NK-92 (cell line): ENCODE data around the gene MAML3.
"Not testable (repeated sequence)": the region's sequence is repeated elsewhere in the genome, so short reads cannot be mapped to it uniquely, and the experiment has no call there.

Source experiments
- DNase-seq: peaks from one replicate; lab custom pipeline; 2025; ENCODE audit not compliant: unreplicated experiment; lab: John Stamatoyannopoulos, UW

The MAML3 gene

DNA sequence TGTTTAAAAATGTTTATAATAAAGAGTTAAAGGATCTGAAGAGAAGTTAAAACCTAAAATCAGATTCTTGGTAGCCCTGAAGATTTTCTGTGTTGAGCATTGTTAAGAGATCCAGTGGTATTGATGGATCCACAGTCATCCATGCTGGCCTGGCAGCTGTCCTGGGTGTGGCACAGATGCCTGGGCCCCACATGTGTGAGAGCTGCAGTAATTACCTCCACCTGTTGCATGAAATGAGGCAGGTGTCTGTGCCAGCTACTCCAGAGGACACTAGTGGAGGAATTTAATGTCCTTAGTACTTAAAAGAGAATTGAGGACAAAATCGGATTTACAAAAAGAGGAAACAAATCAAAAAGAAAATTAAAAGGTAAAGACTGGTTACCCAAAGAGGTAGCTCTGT, 444.3 kb downstream of the MAML3 start:
- no peak for DNase-seq

DNA sequence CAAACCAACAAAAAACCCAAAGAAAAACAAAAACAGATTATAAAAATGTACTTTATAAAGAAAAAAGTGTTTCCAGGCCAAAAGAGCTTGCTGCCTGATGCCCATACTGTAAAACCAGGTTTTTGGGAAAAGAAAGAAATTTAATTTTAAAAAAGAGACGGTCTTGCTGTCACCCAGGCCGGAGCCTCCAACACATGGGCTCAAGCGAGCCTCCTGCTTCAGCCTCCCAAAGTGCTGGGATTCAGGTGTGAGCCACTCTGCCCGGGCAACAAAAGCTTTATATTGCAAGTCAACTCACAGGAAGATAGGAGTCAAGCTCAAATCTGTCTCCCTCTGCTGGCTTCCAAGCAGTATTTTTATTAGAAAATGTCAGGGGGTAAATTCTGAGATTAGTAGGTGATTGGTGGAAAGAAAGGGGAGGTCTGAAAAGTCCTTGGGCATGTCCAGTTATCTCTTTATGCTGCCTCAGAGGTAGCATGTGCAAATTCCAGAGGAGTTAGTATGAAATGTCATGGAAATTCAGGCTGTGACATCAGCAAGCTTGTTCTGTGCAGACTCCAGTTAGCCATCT, 449.0 kb downstream of the MAML3 start:
- DNase-seq, result no peak

- DNase-seq, result no peak
Measured at GRCh38 chr4:139700568-139700967, 453.4 kb downstream of the MAML3 start.

GRCh38 chr4:139698167-139698925, 455.6 kb downstream of the MAML3 start:
- DNase-seq, result not testable (repeated sequence)

DNA sequence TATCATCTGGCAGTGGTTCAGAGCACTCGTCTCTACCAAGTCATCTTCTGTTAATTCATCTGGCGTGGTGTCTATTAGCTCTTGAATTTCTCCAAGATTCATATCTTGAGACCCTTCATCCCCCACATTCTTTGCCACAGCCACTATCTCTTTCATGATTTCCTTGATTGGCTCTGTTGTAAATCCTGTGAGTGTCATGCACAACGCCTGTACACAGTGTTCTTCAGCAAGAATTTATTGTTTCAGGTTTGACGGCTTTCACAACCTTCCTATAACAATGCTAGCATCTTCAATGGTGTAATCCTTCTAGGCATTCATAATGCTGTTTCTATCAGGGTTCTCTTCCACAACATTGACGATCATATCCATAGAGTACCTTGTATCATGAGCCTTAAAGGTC, 457.5 kb downstream of the MAML3 start:
- DNase-seq, result no peak

- no peak for DNase-seq
Measured at GRCh38 chr4:139694522-139695107, 459.4 kb downstream of the MAML3 start.

- no peak for DNase-seq
Measured at GRCh38 chr4:139692309-139693012, 461.5 kb downstream of the MAML3 start.

GRCh38 chr4:139690419-139690818, 463.6 kb downstream of the MAML3 start:
- no peak for DNase-seq

- DNase-seq, result no peak
Measured at GRCh38 chr4:139689093-139689722, 464.8 kb downstream of the MAML3 start.

DNA sequence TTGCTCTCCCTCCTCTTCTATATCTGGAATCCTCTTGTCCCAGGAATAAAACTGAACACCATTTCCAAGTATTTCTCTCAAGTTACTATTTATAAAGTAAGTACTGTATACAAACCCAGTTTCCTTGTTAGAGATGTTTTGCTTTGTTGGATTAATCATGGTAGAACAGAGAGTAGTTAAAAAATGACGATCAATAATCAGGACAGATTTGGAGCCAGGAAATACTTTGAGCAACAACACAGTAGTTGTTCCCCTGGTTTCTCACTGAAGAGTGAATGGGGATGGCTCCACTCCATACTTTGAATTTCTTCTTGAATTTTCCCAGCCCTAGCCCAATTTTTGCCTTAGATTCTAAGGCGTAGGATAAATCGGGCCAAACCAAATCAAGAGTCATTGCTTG, 467.0 kb downstream of the MAML3 start:
- DNase-seq, result no peak

- no peak for DNase-seq
Measured at GRCh38 chr4:139686130-139686529, 467.9 kb downstream of the MAML3 start.

DNA sequence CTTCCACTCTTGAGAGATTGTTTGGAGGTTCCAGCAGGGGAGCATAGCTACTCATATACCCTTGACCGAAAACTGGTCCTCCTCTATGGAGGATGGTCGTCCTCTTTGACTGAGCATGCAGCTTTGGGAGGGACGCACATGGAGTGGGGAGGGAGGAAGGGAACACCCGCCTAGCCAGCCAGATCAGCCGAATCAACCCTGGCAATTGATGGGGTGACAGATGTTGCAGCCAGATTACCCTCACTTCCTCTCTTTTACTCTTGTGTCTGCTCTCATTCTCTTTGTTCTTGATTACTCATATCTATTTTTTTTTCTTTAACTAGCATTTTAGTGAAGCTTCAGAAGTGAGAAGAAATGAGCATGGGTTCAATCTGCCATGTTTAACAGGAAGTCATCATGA, 468.8 kb downstream of the MAML3 start:
- DNase-seq, result no peak

DNA sequence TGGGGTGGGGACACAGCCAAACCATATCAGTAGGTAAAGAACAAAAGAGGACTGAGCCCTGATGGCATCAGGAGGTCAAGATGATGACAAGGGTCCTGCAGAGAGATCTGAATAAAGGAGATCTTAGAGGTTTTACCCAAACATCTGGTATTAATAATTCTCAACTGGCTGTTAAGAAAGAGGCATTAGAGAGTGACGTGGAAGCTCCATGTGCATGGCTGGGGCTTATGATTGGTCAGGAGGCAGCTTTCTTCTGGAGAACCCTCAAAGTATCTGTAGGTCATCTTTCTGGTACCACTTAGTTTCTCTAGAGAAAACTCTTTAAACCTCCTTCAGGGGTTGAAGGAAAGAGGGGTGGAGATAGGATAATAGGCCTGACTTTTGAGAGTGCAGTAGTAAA, 469.6 kb downstream of the MAML3 start:
- no peak for DNase-seq

- no peak for DNase-seq
Measured at GRCh38 chr4:139682741-139683151, 471.2 kb downstream of the MAML3 start.

DNA sequence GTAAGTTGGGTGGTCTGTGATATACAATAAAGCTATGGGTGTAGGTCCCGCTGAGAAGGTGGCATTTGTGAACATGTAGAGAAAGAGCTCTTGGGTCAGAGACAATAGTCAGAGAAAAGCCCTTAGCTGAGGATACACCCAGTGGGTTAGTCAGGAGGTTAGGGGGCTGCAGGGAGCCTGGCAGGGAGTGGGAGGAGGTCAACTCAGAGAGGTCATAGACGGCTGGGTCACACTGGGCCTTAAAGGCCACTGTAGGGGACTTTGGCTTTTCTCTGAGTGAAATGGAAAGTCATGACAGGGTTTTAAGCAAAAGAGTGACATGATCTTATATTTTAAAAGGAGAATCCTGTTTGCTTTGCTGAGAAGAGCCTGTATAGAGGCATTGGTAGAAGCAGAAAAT, 471.7 kb downstream of the MAML3 start:
- no peak for DNase-seq

- DNase-seq, result no peak
Measured at GRCh38 chr4:139676913-139677585, 476.9 kb downstream of the MAML3 start.

DNA sequence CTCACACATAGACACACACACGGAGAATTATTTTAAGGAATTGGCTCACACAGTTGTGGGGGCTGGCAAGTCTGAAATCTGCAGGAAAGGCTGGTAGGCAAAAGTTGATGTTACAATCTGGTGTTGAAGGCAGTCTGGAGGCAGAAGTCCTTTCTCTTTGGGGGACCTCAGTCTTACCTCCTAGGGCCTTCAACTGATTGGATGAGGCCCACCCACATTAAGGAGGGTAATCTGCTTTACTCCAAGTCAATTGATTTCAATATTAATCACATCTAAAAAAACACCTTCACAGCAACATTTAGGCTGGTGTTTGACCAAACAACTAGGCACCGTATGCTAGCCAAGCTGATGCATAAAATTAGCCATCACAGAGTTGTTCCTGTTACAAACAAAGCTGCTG, 477.6 kb downstream of the MAML3 start:
- no peak for DNase-seq

DNA sequence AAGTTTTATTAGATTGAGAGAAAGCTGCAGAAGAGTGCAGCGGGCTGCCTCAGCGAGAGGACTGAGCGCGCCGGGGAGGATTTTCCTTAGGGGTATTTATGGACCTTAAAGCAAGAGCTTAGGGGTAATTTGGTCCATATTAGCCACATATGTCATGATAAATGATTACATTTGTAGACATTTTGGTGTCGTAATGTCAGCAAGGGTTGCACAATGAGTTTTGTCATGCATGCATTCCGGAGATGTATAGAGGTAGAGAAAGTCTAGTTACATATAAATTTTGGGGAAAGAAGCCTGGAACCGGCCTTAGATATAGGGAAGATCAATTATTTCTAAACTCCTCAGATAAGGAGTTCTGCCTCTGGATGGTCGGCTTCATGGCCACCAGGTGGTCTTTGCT, 478.3 kb downstream of the MAML3 start:
- DNase-seq, result no peak

- DNase-seq, result no peak
Measured at GRCh38 chr4:139674875-139675550, 479.0 kb downstream of the MAML3 start.

GRCh38 chr4:139672732-139673131, 481.3 kb downstream of the MAML3 start:
- no peak for DNase-seq
